ENCODE results near the gene AKR1B15.

DNA sequence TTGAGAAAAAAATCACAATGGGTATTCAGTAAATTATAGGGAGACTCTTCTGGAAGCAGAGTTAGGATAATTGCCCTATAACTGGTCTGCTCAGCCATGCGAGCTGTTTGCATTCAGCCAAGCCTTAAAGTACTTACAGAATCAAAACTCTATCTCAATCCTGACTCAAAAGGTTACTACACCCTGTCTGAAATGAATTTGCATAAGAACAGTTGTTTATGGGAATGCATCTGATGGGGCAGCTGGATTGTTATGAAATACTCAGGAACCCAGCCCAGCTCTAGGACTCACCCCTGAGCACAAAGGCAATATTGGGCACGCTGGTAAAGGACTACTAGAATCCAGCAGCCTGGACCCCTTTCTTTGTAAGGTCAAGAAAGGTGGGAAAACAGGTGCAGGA lies 38.8 kb downstream of the AKR1B15 start:
- TF ChIP-seq MAZ (IDR thresholded peaks at IDR 0.05; ENCODE audit: borderline replicate concordance, low read depth, low read length), result no peak
- TF ChIP-seq POLR2A (IDR thresholded peaks at IDR 0.05; ENCODE audit: low read depth, low read length), result no peak
- TF ChIP-seq, protein P1, sequence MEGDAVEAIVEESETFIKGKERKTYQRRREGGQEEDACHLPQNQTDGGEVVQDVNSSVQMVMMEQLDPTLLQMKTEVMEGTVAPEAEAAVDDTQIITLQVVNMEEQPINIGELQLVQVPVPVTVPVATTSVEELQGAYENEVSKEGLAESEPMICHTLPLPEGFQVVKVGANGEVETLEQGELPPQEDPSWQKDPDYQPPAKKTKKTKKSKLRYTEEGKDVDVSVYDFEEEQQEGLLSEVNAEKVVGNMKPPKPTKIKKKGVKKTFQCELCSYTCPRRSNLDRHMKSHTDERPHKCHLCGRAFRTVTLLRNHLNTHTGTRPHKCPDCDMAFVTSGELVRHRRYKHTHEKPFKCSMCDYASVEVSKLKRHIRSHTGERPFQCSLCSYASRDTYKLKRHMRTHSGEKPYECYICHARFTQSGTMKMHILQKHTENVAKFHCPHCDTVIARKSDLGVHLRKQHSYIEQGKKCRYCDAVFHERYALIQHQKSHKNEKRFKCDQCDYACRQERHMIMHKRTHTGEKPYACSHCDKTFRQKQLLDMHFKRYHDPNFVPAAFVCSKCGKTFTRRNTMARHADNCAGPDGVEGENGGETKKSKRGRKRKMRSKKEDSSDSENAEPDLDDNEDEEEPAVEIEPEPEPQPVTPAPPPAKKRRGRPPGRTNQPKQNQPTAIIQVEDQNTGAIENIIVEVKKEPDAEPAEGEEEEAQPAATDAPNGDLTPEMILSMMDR (conservative IDR thresholded peaks at IDR 0.05; ENCODE audit: low read depth, low read length), result no peak
- TF ChIP-seq RCOR1 (IDR thresholded peaks at IDR 0.05; ENCODE audit: insufficient replicate concordance, low read length), result no peak
- TF ChIP-seq RAD21 (IDR thresholded peaks at IDR 0.05; ENCODE audit: low read length), result no peak
- TF ChIP-seq BHLHE40 (IDR thresholded peaks at IDR 0.05; ENCODE audit: low read depth, low read length), result no peak
